ENCODE data around the gene LMO7. TPM values are rescaled to one million over a fixed set of nuclear protein-coding genes. Genes with fewer than 3 reads are reported as not detected.

Gene LMO7
- total RNA-seq, 1 experiment from 2014 or later = 18.5 TPM

GRCh38 chr13:75652726-75653125, 16.6 kb downstream of the LMO7 start (continued):
- TF ChIP-seq IRF1 (CRISPR knock-in tag; IDR thresholded peaks at IDR 0.05) = no peak
- no peak for TF ChIP-seq ZNF532 (CRISPR knock-in tag; IDR thresholded peaks at IDR 0.05; ENCODE audit: borderline replicate concordance)

GRCh38 chr13:75656425-75656989, 20.4 kb downstream of the LMO7 start:
- Mint-ChIP-seq H3K9me3 (peaks cover 7% of the 10 kb centered on the region), H3K27me3 (ENCODE audit: low read depth) (no peaks in the 10 kb centered on the region), H3K36me3 (peaks cover 5% of the 10 kb centered on the region; the same call in 1 of the 2 replicates), H3K27ac (no peak overlapping the region), H3K4me3 (no peak overlapping the region), H3K4me1 (no peaks in the 10 kb centered on the region)
- ATAC-seq = no peak
- ChIA-PET CTCF (no interaction called here), POLR2A (no interaction called here)
- no peak for DNase-seq (ENCODE audit: low spot score)
- no peak for TF ChIP-seq CBFB (CRISPR knock-in tag; IDR thresholded peaks at IDR 0.05; ENCODE audit: low read depth)
- no peak for TF ChIP-seq ETV6 (CRISPR knock-in tag; IDR thresholded peaks at IDR 0.05)
- TF ChIP-seq ZNF317 (CRISPR knock-in tag; IDR thresholded peaks at IDR 0.05; ENCODE audit: borderline replicate concordance, low read depth) = no peak
- no peak for TF ChIP-seq CREM (CRISPR knock-in tag; IDR thresholded peaks at IDR 0.05)
- TF ChIP-seq FOXP1 (CRISPR knock-in tag; IDR thresholded peaks at IDR 0.05; ENCODE audit: borderline replicate concordance) = no peak
- TF ChIP-seq TCF7 (CRISPR knock-in tag; IDR thresholded peaks at IDR 0.05; ENCODE audit: low read depth) = no peak
- TF ChIP-seq ERG (CRISPR knock-in tag; IDR thresholded peaks at IDR 0.05) = no peak
- TF ChIP-seq CTCF (IDR thresholded peaks at IDR 0.05) = no peak

- CTCF ChIA-PET = no interaction called here
- H3K4me3 Mint-ChIP-seq = no peak overlapping the region
- no peaks in the 10 kb centered on the region for H3K27me3 Mint-ChIP-seq (ENCODE audit: low read depth)
- POLR2A ChIA-PET = no interaction called here
- ATAC-seq (no peak), DNase-seq (ENCODE audit: low spot score) (no peak)
- H3K36me3 Mint-ChIP-seq = peaks cover 5% of the 10 kb centered on the region; the same call in 1 of the 2 replicates
- H3K4me1 Mint-ChIP-seq = no peaks in the 10 kb centered on the region
- peaks cover 7% of the 10 kb centered on the region for H3K9me3 Mint-ChIP-seq
- no peak overlapping the region for H3K27ac Mint-ChIP-seq
- TF ChIP-seq FOXJ3 (CRISPR knock-in tag; IDR thresholded peaks at IDR 0.05; ENCODE audit: borderline replicate concordance) (no peak), PRDM15 (CRISPR knock-in tag; IDR thresholded peaks at IDR 0.05) (no peak), ESRRA (CRISPR knock-in tag; IDR thresholded peaks at IDR 0.05; ENCODE audit: borderline replicate concordance) (no peak), ZNF423 (CRISPR knock-in tag; IDR thresholded peaks at IDR 0.05) (no peak), ZNF532 (CRISPR knock-in tag; IDR thresholded peaks at IDR 0.05; ENCODE audit: borderline replicate concordance) (no peak)
Measured at GRCh38 chr13:75657111-75657510, 21.0 kb downstream of the LMO7 start.

Data from WTC11 (cell line).